Measurements from ENCODE around the gene THRA. TPM values are rescaled to one million over a fixed set of nuclear protein-coding genes. Genes with fewer than 3 reads are reported as not detected.

The THRA gene
- total RNA-seq, 1 donor from 2014 or later = 31.9 TPM

- Mint-ChIP-seq H3K9me3 (ENCODE audit: low read depth) (no peaks in the 10 kb centered on the region), H3K36me3 (ENCODE audit: low read depth) (no peaks in the 10 kb centered on the region), H3K4me1 (ENCODE audit: low read depth) (peaks cover 97% of the 10 kb centered on the region), H3K27ac (ENCODE audit: unreplicated experiment) (peak overlapping the region; percentile 92), H3K4me3 (ENCODE audit: unreplicated experiment) (no peak overlapping the region), H3K27me3 (ENCODE audit: low read depth) (no peaks in the 10 kb centered on the region)
- no peak for TF ChIP-seq CTCF (IDR thresholded peaks at IDR 0.05)
- DNase-seq (ENCODE audit: low spot score) = no peak
Observed at GRCh38 chr17:40071313-40072039, 8.7 kb downstream of the THRA start.

- Mint-ChIP-seq H3K4me3 (ENCODE audit: unreplicated experiment) (peak overlapping the region; percentile 58), H3K27me3 (ENCODE audit: low read depth) (no peaks in the 10 kb centered on the region), H3K27ac (ENCODE audit: unreplicated experiment) (peak overlapping the region; percentile 92), H3K4me1 (ENCODE audit: low read depth) (peaks cover 94% of the 10 kb centered on the region), H3K9me3 (ENCODE audit: low read depth) (no peaks in the 10 kb centered on the region), H3K36me3 (ENCODE audit: low read depth) (no peaks in the 10 kb centered on the region)
- TF ChIP-seq CTCF (IDR thresholded peaks at IDR 0.05) = no peak
- peak; percentile 99 for DNase-seq (ENCODE audit: low spot score)
Observed at GRCh38 chr17:40072040-40072734, 9.4 kb downstream of the THRA start.

DNA sequence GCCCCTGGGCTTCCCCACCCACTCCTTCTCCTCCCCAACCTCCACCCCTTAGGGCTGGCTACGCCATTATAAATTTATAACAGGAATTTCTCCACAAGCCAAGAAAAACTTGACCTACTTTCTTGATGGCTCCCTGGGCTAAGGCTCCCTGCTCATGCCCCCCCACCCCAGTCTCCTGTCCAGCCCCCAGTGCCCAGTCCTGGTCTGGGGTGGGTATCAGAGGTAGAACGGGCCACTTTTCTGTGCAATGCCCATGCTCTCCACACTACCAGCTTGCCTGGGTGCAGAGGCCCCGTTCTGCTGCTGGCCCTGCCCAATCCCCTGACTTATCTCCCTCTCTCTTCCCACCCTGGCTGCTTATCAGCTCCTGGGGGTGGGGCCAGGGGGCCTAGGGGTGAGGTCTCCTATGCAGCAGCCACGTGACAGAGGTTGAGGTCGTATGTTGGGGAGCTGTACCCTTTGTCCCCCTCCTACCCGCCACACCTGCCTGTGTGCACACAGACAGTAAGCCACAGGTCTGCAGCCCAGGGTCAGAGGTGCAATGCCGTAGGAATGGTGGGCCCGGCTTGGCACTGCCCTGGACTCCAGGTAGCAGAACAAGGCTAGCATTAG is 10.1 kb downstream of the THRA start:
- TF ChIP-seq CTCF (IDR thresholded peaks at IDR 0.05) = no peak
- Mint-ChIP-seq H3K27me3 (ENCODE audit: low read depth) (no peaks in the 10 kb centered on the region), H3K4me3 (ENCODE audit: unreplicated experiment) (peak overlapping the region; percentile 58), H3K9me3 (ENCODE audit: low read depth) (no peaks in the 10 kb centered on the region), H3K4me1 (ENCODE audit: low read depth) (peaks cover 89% of the 10 kb centered on the region), H3K36me3 (ENCODE audit: low read depth) (peaks cover under 1% of the 10 kb centered on the region), H3K27ac (ENCODE audit: unreplicated experiment) (peak overlapping the region; percentile 92)
- DNase-seq (ENCODE audit: low spot score) = no peak

GRCh38 chr17:40073454-40074174 is 10.8 kb downstream of the THRA start:
- no peaks in the 10 kb centered on the region for H3K9me3 Mint-ChIP-seq (ENCODE audit: low read depth)
- TF ChIP-seq CTCF (IDR thresholded peaks at IDR 0.05) = no peak
- H3K4me3 Mint-ChIP-seq (ENCODE audit: unreplicated experiment) = no peak overlapping the region
- H3K27ac Mint-ChIP-seq (ENCODE audit: unreplicated experiment) = peak overlapping the region; percentile 92
- peaks cover 2% of the 10 kb centered on the region for H3K36me3 Mint-ChIP-seq (ENCODE audit: low read depth)
- H3K4me1 Mint-ChIP-seq (ENCODE audit: low read depth) = peaks cover 83% of the 10 kb centered on the region
- H3K27me3 Mint-ChIP-seq (ENCODE audit: low read depth) = no peaks in the 10 kb centered on the region
- no peak for DNase-seq (ENCODE audit: low spot score)

GRCh38 chr17:40074175-40074512 is 11.4 kb downstream of the THRA start:
- H3K9me3 Mint-ChIP-seq (ENCODE audit: low read depth) = no peaks in the 10 kb centered on the region
- no peak for TF ChIP-seq CTCF (IDR thresholded peaks at IDR 0.05)
- no peak overlapping the region for H3K4me3 Mint-ChIP-seq (ENCODE audit: unreplicated experiment)
- no peak for DNase-seq (ENCODE audit: low spot score)
- H3K36me3 Mint-ChIP-seq (ENCODE audit: low read depth) = peaks cover 2% of the 10 kb centered on the region
- H3K27ac Mint-ChIP-seq (ENCODE audit: unreplicated experiment) = peak overlapping the region; percentile 92
- H3K27me3 Mint-ChIP-seq (ENCODE audit: low read depth) = no peaks in the 10 kb centered on the region
- H3K4me1 Mint-ChIP-seq (ENCODE audit: low read depth) = peaks cover 78% of the 10 kb centered on the region
